ENCODE measurements around the gene MEA1.

Gene MEA1

DNA sequence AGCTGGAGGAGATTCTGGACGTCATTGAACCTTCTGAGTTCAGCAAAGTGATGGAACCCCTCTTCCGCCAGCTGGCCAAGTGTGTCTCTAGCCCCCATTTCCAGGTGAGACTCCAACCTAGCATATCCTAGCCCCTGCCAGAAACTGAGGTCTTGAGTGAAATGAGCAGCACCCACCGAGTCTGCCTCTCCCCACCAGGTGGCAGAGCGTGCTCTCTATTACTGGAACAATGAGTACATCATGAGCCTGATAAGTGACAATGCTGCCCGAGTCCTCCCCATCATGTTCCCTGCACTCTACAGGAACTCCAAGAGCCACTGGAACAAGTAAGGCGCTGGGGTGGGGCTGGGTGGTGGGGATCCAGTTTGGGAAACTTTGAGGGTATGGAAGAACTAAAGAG is 4.6 kb downstream of the MEA1 start:
- H4K20me1 ChIP-seq (ENCODE audit: insufficient read depth, low read length) = no peaks in the 10 kb centered on the region
- H3K4me2 ChIP-seq (ENCODE audit: low read length) = no peak overlapping the region
- H3K9me3 ChIP-seq (ENCODE audit: insufficient read depth, low read length) = no peaks in the 10 kb centered on the region
- H3K4me1 ChIP-seq (ENCODE audit: low read length) = peaks cover 18% of the 10 kb centered on the region
- peaks cover 11% of the 10 kb centered on the region for H3K79me2 ChIP-seq (ENCODE audit: low read length)
- no peak overlapping the region for H3K4me3 ChIP-seq (ENCODE audit: low read length)
- H3K27ac ChIP-seq (ENCODE audit: low read length) = 0 out of 2 replicates have a peak overlapping the region, but pooled peaks have one; percentile 13
- peaks cover 53% of the 10 kb centered on the region for H3K36me3 ChIP-seq (replicated peaks; ENCODE audit: low read depth, low read length)
- H2AFZ ChIP-seq (ENCODE audit: low read depth, low read length) = no peak overlapping the region
- TF ChIP-seq EZH2phosphoT487 (IDR thresholded peaks at IDR 0.05; ENCODE audit: low read depth) = no peak
- peak; percentile 61 for TF ChIP-seq CTCF (IDR thresholded peaks at IDR 0.05; ENCODE audit: low read depth, low read length)
- H3K9ac ChIP-seq (ENCODE audit: low read length) = no peak overlapping the region
- no peaks in the 10 kb centered on the region for H3K27me3 ChIP-seq (ENCODE audit: low read depth, low read length)

- H3K4me3 ChIP-seq (ENCODE audit: low read length) = no peak overlapping the region
- H3K9ac ChIP-seq (ENCODE audit: low read length) = no peak overlapping the region
- peaks cover 50% of the 10 kb centered on the region for H3K36me3 ChIP-seq (replicated peaks; ENCODE audit: low read depth, low read length)
- no peak overlapping the region for H2AFZ ChIP-seq (ENCODE audit: low read depth, low read length)
- H3K4me2 ChIP-seq (ENCODE audit: low read length) = no peak overlapping the region
- no peak for TF ChIP-seq CTCF (IDR thresholded peaks at IDR 0.05; ENCODE audit: low read depth, low read length)
- TF ChIP-seq EZH2phosphoT487 (IDR thresholded peaks at IDR 0.05; ENCODE audit: low read depth) = no peak
- no peaks in the 10 kb centered on the region for H4K20me1 ChIP-seq (ENCODE audit: insufficient read depth, low read length)
- H3K27me3 ChIP-seq (ENCODE audit: low read depth, low read length) = no peaks in the 10 kb centered on the region
- no peak overlapping the region for H3K27ac ChIP-seq (ENCODE audit: low read length)
- no peaks in the 10 kb centered on the region for H3K79me2 ChIP-seq (ENCODE audit: low read length)
- no peaks in the 10 kb centered on the region for H3K9me3 ChIP-seq (ENCODE audit: insufficient read depth, low read length)
- H3K4me1 ChIP-seq (ENCODE audit: low read length) = peaks cover 9% of the 10 kb centered on the region
Measured at GRCh38 chr6:43007126-43007525, 6.6 kb downstream of the MEA1 start.

DNA sequence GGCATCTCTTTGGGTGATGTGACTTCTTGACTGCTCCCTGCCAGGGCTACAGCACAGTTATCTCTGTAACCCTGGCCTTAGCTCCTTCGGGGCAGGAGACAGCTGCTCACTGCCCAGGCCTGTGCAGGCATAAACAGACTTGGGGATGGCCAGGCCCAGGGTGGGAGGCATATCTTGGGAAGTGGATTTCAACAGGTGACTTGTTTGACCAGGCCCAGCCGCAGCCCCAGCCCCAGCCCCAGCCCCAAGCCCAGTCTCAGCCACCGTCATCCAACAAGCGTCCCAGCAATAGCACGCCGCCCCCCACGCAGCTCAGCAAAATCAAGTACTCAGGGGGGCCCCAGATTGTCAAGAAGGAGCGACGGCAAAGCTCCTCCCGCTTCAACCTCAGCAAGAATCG is 7.5 kb downstream of the MEA1 start:
- no peaks in the 10 kb centered on the region for H3K27me3 ChIP-seq (ENCODE audit: low read depth, low read length)
- H3K27ac ChIP-seq (ENCODE audit: low read length) = no peak overlapping the region
- H3K9ac ChIP-seq (ENCODE audit: low read length) = no peak overlapping the region
- peaks cover 42% of the 10 kb centered on the region for H3K36me3 ChIP-seq (replicated peaks; ENCODE audit: low read depth, low read length)
- H3K79me2 ChIP-seq (ENCODE audit: low read length) = no peaks in the 10 kb centered on the region
- no peak overlapping the region for H2AFZ ChIP-seq (ENCODE audit: low read depth, low read length)
- no peak overlapping the region for H3K4me3 ChIP-seq (ENCODE audit: low read length)
- H3K4me2 ChIP-seq (ENCODE audit: low read length) = no peak overlapping the region
- H3K9me3 ChIP-seq (ENCODE audit: insufficient read depth, low read length) = no peaks in the 10 kb centered on the region
- H4K20me1 ChIP-seq (ENCODE audit: insufficient read depth, low read length) = no peaks in the 10 kb centered on the region
- TF ChIP-seq EZH2phosphoT487 (IDR thresholded peaks at IDR 0.05; ENCODE audit: low read depth) = no peak
- no peak for TF ChIP-seq CTCF (IDR thresholded peaks at IDR 0.05; ENCODE audit: low read depth, low read length)
- H3K4me1 ChIP-seq (ENCODE audit: low read length) = peaks cover 9% of the 10 kb centered on the region

DNA sequence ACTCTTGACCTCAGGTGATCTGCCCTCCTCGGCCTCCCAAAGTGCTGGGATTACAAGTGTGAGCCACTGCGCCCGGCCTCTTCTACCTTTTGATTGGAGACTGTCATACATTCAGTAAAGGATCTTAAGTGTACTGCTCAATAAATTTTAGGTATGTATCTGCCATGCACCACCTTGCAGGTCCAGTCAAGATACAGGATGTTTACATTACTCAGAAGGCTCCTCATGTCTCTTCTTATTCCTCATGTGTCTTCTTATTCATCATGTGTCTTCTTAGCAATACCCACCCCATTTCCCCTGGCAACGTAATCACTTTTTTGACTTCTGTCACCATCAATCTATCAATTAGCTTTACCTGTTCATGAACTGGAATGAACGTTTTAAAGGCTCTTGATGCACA is 7.9 kb downstream of the MEA1 start:
- H3K4me2 ChIP-seq (ENCODE audit: low read length) = no peak overlapping the region
- no peak overlapping the region for H3K27ac ChIP-seq (ENCODE audit: low read length)
- TF ChIP-seq CTCF (IDR thresholded peaks at IDR 0.05; ENCODE audit: low read depth, low read length) = no peak
- no peak for TF ChIP-seq EZH2phosphoT487 (IDR thresholded peaks at IDR 0.05; ENCODE audit: low read depth)
- no peak overlapping the region for H2AFZ ChIP-seq (ENCODE audit: low read depth, low read length)
- no peaks in the 10 kb centered on the region for H3K9me3 ChIP-seq (ENCODE audit: insufficient read depth, low read length)
- peaks cover 9% of the 10 kb centered on the region for H3K4me1 ChIP-seq (ENCODE audit: low read length)
- H4K20me1 ChIP-seq (ENCODE audit: insufficient read depth, low read length) = no peaks in the 10 kb centered on the region
- H3K4me3 ChIP-seq (ENCODE audit: low read length) = no peak overlapping the region
- H3K79me2 ChIP-seq (ENCODE audit: low read length) = no peaks in the 10 kb centered on the region
- no peak overlapping the region for H3K9ac ChIP-seq (ENCODE audit: low read length)
- peaks cover 38% of the 10 kb centered on the region for H3K36me3 ChIP-seq (replicated peaks; ENCODE audit: low read depth, low read length)
- H3K27me3 ChIP-seq (ENCODE audit: low read depth, low read length) = no peaks in the 10 kb centered on the region
